Activated naive CD8-positive, alpha-beta T cell treated with anti-CD3 and anti-CD28 coated beads, Interleukin-2, amount 50 U/mL, for 24 hours (primary cell): ENCODE data around the gene IFITM2.
"Not testable (repeated sequence)": the region's sequence is repeated elsewhere in the genome, so short reads cannot be mapped to it uniquely, and the experiment has no call there.

Experiments
- ATAC-seq: fragments of 150-1000 bp; cut with Tn5 transposase; one replicate; pipeline ENCODE4 v1.10.0; 2021
- DNase-seq: peaks from one replicate; pipeline ENCODE4 v3.0.0; 2021
- H3K27ac Mint-ChIP-seq: one replicate; pipeline ENCODE4 v1.8.0; 2021; ENCODE audit warnings: mild to moderate bottlenecking, mixed read lengths
- H3K27me3 Mint-ChIP-seq: one replicate; pipeline ENCODE4 v1.8.0; 2021; ENCODE audit warnings: mixed read lengths
- H3K36me3 Mint-ChIP-seq: one replicate; pipeline ENCODE4 v1.8.0; 2021; ENCODE audit warnings: low read depth, mixed read lengths
- H3K4me1 Mint-ChIP-seq: one replicate; pipeline ENCODE4 v1.8.0; 2021; ENCODE audit warnings: mixed read lengths
- H3K4me3 Mint-ChIP-seq: one replicate; pipeline ENCODE4 v1.8.0; 2021; ENCODE audit warnings: mild to moderate bottlenecking, moderate library complexity, mixed read lengths
- H3K9me3 Mint-ChIP-seq: one replicate; pipeline ENCODE4 v1.8.0; 2021; ENCODE audit warnings: mixed read lengths

IFITM2 gene

GRCh38 chr11:330307-330693 is 22.7 kb downstream of the IFITM2 start:
- no peak overlapping the region for H3K4me3 Mint-ChIP-seq
- H3K36me3 Mint-ChIP-seq, result no peaks in the 10 kb centered on the region
- peaks cover 76% of the 10 kb centered on the region for H3K4me1 Mint-ChIP-seq
- peak overlapping the region; percentile 75 for H3K27ac Mint-ChIP-seq
- no peaks in the 10 kb centered on the region for H3K9me3 Mint-ChIP-seq
- H3K27me3 Mint-ChIP-seq, result peaks cover 2% of the 10 kb centered on the region
- DNase-seq, result no peak
- no peak for ATAC-seq

- ATAC-seq (no peak), DNase-seq (peak; percentile 55)
Measured at GRCh38 chr11:330694-331357, 23.2 kb downstream of the IFITM2 start.

GRCh38 chr11:331358-332060 is 23.9 kb downstream of the IFITM2 start:
- peaks cover 76% of the 10 kb centered on the region for H3K4me1 Mint-ChIP-seq
- peaks cover 2% of the 10 kb centered on the region for H3K27me3 Mint-ChIP-seq
- H3K9me3 Mint-ChIP-seq, result no peaks in the 10 kb centered on the region
- H3K36me3 Mint-ChIP-seq, result no peaks in the 10 kb centered on the region
- no peak for DNase-seq
- ATAC-seq, result no peak
- peak overlapping the region; percentile 75 for H3K27ac Mint-ChIP-seq
- H3K4me3 Mint-ChIP-seq, result peak overlapping the region; percentile 23

More at GRCh38 chr11:330694-331357, 23.2 kb downstream of the IFITM2 start:
- peaks cover 2% of the 10 kb centered on the region for H3K27me3 Mint-ChIP-seq
- no peaks in the 10 kb centered on the region for H3K36me3 Mint-ChIP-seq
- H3K27ac Mint-ChIP-seq, result peak overlapping the region; percentile 75
- H3K4me3 Mint-ChIP-seq, result peak overlapping the region; percentile 23
- no peaks in the 10 kb centered on the region for H3K9me3 Mint-ChIP-seq
- H3K4me1 Mint-ChIP-seq, result peaks cover 76% of the 10 kb centered on the region

GRCh38 chr11:332651-333480 is 25.2 kb downstream of the IFITM2 start:
- ATAC-seq, result no peak
- H3K27ac Mint-ChIP-seq, result no peak overlapping the region
- peaks cover 68% of the 10 kb centered on the region for H3K4me1 Mint-ChIP-seq
- no peak for DNase-seq
- H3K27me3 Mint-ChIP-seq, result peaks cover 2% of the 10 kb centered on the region
- no peaks in the 10 kb centered on the region for H3K36me3 Mint-ChIP-seq
- no peak overlapping the region for H3K4me3 Mint-ChIP-seq
- no peaks in the 10 kb centered on the region for H3K9me3 Mint-ChIP-seq

GRCh38 chr11:333616-334263 is 26.1 kb downstream of the IFITM2 start:
- not testable (repeated sequence) for DNase-seq, ATAC-seq, H3K36me3 Mint-ChIP-seq, H3K27me3 Mint-ChIP-seq, H3K9me3 Mint-ChIP-seq, H3K27ac Mint-ChIP-seq, H3K4me3 Mint-ChIP-seq
- H3K4me1 Mint-ChIP-seq, result peaks cover 64% of the 10 kb centered on the region

GRCh38 chr11:334264-334994 is 26.8 kb downstream of the IFITM2 start:
- no peak for DNase-seq
- Mint-ChIP-seq H3K36me3 (no peaks in the 10 kb centered on the region), H3K27me3 (peaks cover 2% of the 10 kb centered on the region), H3K4me1 (peaks cover 57% of the 10 kb centered on the region), H3K9me3 (no peaks in the 10 kb centered on the region), H3K4me3 (no peak overlapping the region), H3K27ac (no peak overlapping the region)
- no peak for ATAC-seq

- H3K9me3 Mint-ChIP-seq, result no peaks in the 10 kb centered on the region
- no peak overlapping the region for H3K4me3 Mint-ChIP-seq
- H3K36me3 Mint-ChIP-seq, result no peaks in the 10 kb centered on the region
- H3K27me3 Mint-ChIP-seq, result no peaks in the 10 kb centered on the region
- ATAC-seq, result no peak
- DNase-seq, result no peak
- H3K27ac Mint-ChIP-seq, result no peak overlapping the region
- peaks cover 49% of the 10 kb centered on the region for H3K4me1 Mint-ChIP-seq
Measured at GRCh38 chr11:335779-336658, 28.4 kb downstream of the IFITM2 start.

GRCh38 chr11:336659-337198 is 29.1 kb downstream of the IFITM2 start:
- Mint-ChIP-seq H3K27ac (no peak overlapping the region), H3K27me3 (no peaks in the 10 kb centered on the region), H3K4me1 (peaks cover 49% of the 10 kb centered on the region), H3K4me3 (no peak overlapping the region), H3K9me3 (no peaks in the 10 kb centered on the region), H3K36me3 (no peaks in the 10 kb centered on the region)
- no peak for DNase-seq
- ATAC-seq, result no peak

- no peak overlapping the region for H3K27ac Mint-ChIP-seq
- no peaks in the 10 kb centered on the region for H3K9me3 Mint-ChIP-seq
- DNase-seq (no peak), ATAC-seq (no peak)
- no peak overlapping the region for H3K4me3 Mint-ChIP-seq
- H3K4me1 Mint-ChIP-seq, result peaks cover 43% of the 10 kb centered on the region
- H3K27me3 Mint-ChIP-seq, result no peaks in the 10 kb centered on the region
- H3K36me3 Mint-ChIP-seq, result no peaks in the 10 kb centered on the region
Measured at GRCh38 chr11:337711-338110, 30.1 kb downstream of the IFITM2 start.

- no peak overlapping the region for H3K27ac Mint-ChIP-seq
- no peaks in the 10 kb centered on the region for H3K9me3 Mint-ChIP-seq
- H3K4me1 Mint-ChIP-seq, result peaks cover 37% of the 10 kb centered on the region
- ATAC-seq (no peak), DNase-seq (no peak)
- H3K27me3 Mint-ChIP-seq, result no peaks in the 10 kb centered on the region
- H3K4me3 Mint-ChIP-seq, result no peak overlapping the region
- no peaks in the 10 kb centered on the region for H3K36me3 Mint-ChIP-seq
Measured at GRCh38 chr11:339963-340362, 32.3 kb downstream of the IFITM2 start.

GRCh38 chr11:340539-341512 is 33.2 kb downstream of the IFITM2 start:
- Mint-ChIP-seq H3K27ac (no peak overlapping the region), H3K36me3 (no peaks in the 10 kb centered on the region), H3K27me3 (no peaks in the 10 kb centered on the region), H3K4me1 (peaks cover 31% of the 10 kb centered on the region), H3K4me3 (no peak overlapping the region), H3K9me3 (no peaks in the 10 kb centered on the region)
- ATAC-seq, result no peak
- no peak for DNase-seq

GRCh38 chr11:342328-342727 is 34.7 kb downstream of the IFITM2 start:
- Mint-ChIP-seq H3K27me3 (no peaks in the 10 kb centered on the region), H3K4me3 (no peak overlapping the region), H3K4me1 (peaks cover 20% of the 10 kb centered on the region), H3K36me3 (no peaks in the 10 kb centered on the region), H3K27ac (no peak overlapping the region), H3K9me3 (no peaks in the 10 kb centered on the region)
- ATAC-seq (no peak), DNase-seq (no peak)
